Neuronal stem cell (in vitro differentiated cells): Measurements from ENCODE around the gene RADIL.

ENCODE experiments used
- DNase-seq: peaks from one replicate; pipeline ENCODE4 v3.0.0-alpha.2; 2013; ENCODE audit warnings: low spot score
- H2AFZ ChIP-seq: one replicate; pipeline ENCODE4 v1.6.1; 2013; ENCODE audit warnings: mild to moderate bottlenecking, low read length, inconsistent platforms
- H2AK5ac ChIP-seq: 2 replicates; pipeline ENCODE4 v1.6.1; 2013; ENCODE audit warnings: low read depth, mild to moderate bottlenecking, inconsistent platforms, low read length, moderate library complexity, mixed read lengths
- H2BK120ac ChIP-seq: 2 replicates; pipeline ENCODE4 v1.6.1; 2013; ENCODE audit warnings: low read depth, mild to moderate bottlenecking, inconsistent platforms, low read length, moderate library complexity, mixed read lengths
- H2BK12ac ChIP-seq: one replicate; pipeline ENCODE4 v1.6.1; 2013; ENCODE audit warnings: low read length, inconsistent platforms
- H2BK15ac ChIP-seq: 2 replicates; pipeline ENCODE4 v1.6.1; 2013; ENCODE audit warnings: mild to moderate bottlenecking, low read length, inconsistent platforms, mixed read lengths
- H2BK5ac ChIP-seq: one replicate; pipeline ENCODE4 v1.6.1; 2013; ENCODE audit warnings: inconsistent platforms, mild to moderate bottlenecking, low read length, moderate library complexity
- H3K14ac ChIP-seq: one replicate; pipeline ENCODE4 v1.6.1; 2013; ENCODE audit warnings: low read length, inconsistent platforms
- H3K18ac ChIP-seq: 2 replicates; pipeline ENCODE4 v1.6.1; 2013; ENCODE audit warnings: low read length, inconsistent platforms
- H3K23ac ChIP-seq: 2 replicates; pipeline ENCODE4 v1.6.1; 2013; ENCODE audit warnings: low read depth, mild to moderate bottlenecking, mixed read lengths, low read length, inconsistent platforms; ENCODE audit not compliant: poor library complexity
- H3K27ac ChIP-seq: replicated peaks from 3 replicates; pipeline ENCODE4 v1.5.1; 2013; ENCODE audit warnings: low read length, inconsistent platforms
- H3K27me3 ChIP-seq, 3 experiments: 2 replicates each; pipeline ENCODE4 v1.6.1; 2013; ENCODE audit warnings: low read length in 3 of 3, mild to moderate bottlenecking in 2 of 3, inconsistent platforms in 1 of 3, low read depth in 1 of 3, mixed read lengths in 1 of 3, moderate library complexity in 1 of 3; ENCODE audit not compliant: control insufficient read depth in 3 of 3, insufficient read depth in 3 of 3
- H3K36me3 ChIP-seq, 2 donors: replicated peaks in 1 of 2; 2 replicates each; pipeline ENCODE4 v1.6.1; 2013; ENCODE audit warnings: low read length in 2 of 2; ENCODE audit not compliant: control insufficient read depth in 2 of 2, insufficient read depth in 2 of 2
- H3K4ac ChIP-seq: 2 replicates; pipeline ENCODE4 v1.6.1; 2013; ENCODE audit warnings: inconsistent platforms, mild to moderate bottlenecking, low read length, moderate library complexity
- H3K4me1 ChIP-seq, 2 donors: 1 replicate in 1 of 2; 2 replicates in 1 of 2; pipeline ENCODE4 v1.6.1; 2013; ENCODE audit warnings: low read length in 2 of 2, low read depth in 1 of 2; ENCODE audit not compliant: control insufficient read depth in 2 of 2, insufficient read depth in 1 of 2
- H3K4me2 ChIP-seq: one replicate; pipeline ENCODE4 v1.6.1; 2013; ENCODE audit warnings: mild to moderate bottlenecking, low read length, inconsistent platforms; ENCODE audit not compliant: insufficient read depth, poor library complexity, severe bottlenecking
- H3K4me3 ChIP-seq, 2 donors: 2 replicates each; pipeline ENCODE4 v1.5.1; 2013; ENCODE audit warnings: low read length in 2 of 2, mild to moderate bottlenecking in 2 of 2, inconsistent platforms in 1 of 2, moderate library complexity in 1 of 2
- H3K79me1 ChIP-seq: one replicate; pipeline ENCODE4 v1.6.1; 2013; ENCODE audit warnings: low read depth, mild to moderate bottlenecking, inconsistent platforms, low read length, moderate library complexity
- H3K9ac ChIP-seq: one replicate; pipeline ENCODE4 v1.6.1; 2013; ENCODE audit warnings: mild to moderate bottlenecking, low read depth, low read length, inconsistent platforms; ENCODE audit not compliant: poor library complexity
- H3K9me3 ChIP-seq, 2 donors: replicated peaks in 1 of 2; 2 replicates each; pipeline versions ENCODE3 to v1.6.1; 2013; ENCODE audit warnings: low read length in 2 of 2, mild to moderate bottlenecking in 2 of 2, inconsistent platforms in 1 of 2, low read depth in 1 of 2, mixed read lengths in 1 of 2, moderate library complexity in 1 of 2; ENCODE audit not compliant: control insufficient read depth in 2 of 2, insufficient read depth in 1 of 2
- H4K8ac ChIP-seq: one replicate; pipeline ENCODE4 v1.6.1; 2013; ENCODE audit warnings: low read depth, mild to moderate bottlenecking, inconsistent platforms, low read length, moderate library complexity
- H4K91ac ChIP-seq: one replicate; pipeline ENCODE4 v1.6.1; 2013; ENCODE audit warnings: low read length, low read depth, mild to moderate bottlenecking, inconsistent platforms; ENCODE audit not compliant: poor library complexity
- WGBS, 2 donors: extraction: QIAGEN DNeasy Blood & Tissue Kit; methylation state at CpG; one replicate each; pipeline ENCODE4 v1.1.7; 2013; ENCODE audit warnings: missing lambda C conversion rate in 2 of 2, mixed read lengths in 1 of 2; ENCODE audit not compliant: insufficient read length in 2 of 2, insufficient replicate concordance in 1 of 2; ENCODE audit errors: extremely low coverage in 2 of 2; 5-methylcytosine and 5-hydroxymethylcytosine counted together

RADIL gene

GRCh38 chr7:4868493-4868892 is 15.0 kb downstream of the RADIL start:
- H2BK5ac ChIP-seq = no peak overlapping the region
- H3K4me3 ChIP-seq = no peak overlapping the region
- DNase-seq = no peak
- H2BK120ac ChIP-seq = no peak overlapping the region
- no peak overlapping the region for H3K14ac ChIP-seq
- H3K18ac ChIP-seq = no peak overlapping the region
- H3K9ac ChIP-seq = no peak overlapping the region
- H2AFZ ChIP-seq = no peak overlapping the region
- no peak overlapping the region for H3K23ac ChIP-seq
- no peak overlapping the region for H2BK12ac ChIP-seq
- no peak overlapping the region for H4K91ac ChIP-seq
- no peak overlapping the region for H2BK15ac ChIP-seq
- peaks cover 3 to 9% of the 10 kb centered on the region in 2 donors for H3K9me3 ChIP-seq
- H2AK5ac ChIP-seq = no peak overlapping the region
- H3K79me1 ChIP-seq = no peaks in the 10 kb centered on the region
- H3K36me3 ChIP-seq = peaks cover 2 to 3% of the 10 kb centered on the region in 2 donors
- H3K4ac ChIP-seq = no peak overlapping the region
- no peaks in the 10 kb centered on the region for H3K4me1 ChIP-seq
- H3K4me2 ChIP-seq = no peak overlapping the region
- H4K8ac ChIP-seq = no peak overlapping the region
- WGBS, 2 donors = no CpG with 5 or more reads among the region's 5 CpGs
- H3K27me3 ChIP-seq = no peaks in the 10 kb centered on the region
- no peak overlapping the region for H3K27ac ChIP-seq

GRCh38 chr7:4866528-4867496 is 16.7 kb downstream of the RADIL start:
- Histone ChIP-seq H2BK120ac (no peak overlapping the region), H3K27ac (no peak overlapping the region), H4K91ac (no peak overlapping the region), H3K4me2 (no peak overlapping the region), H4K8ac (no peak overlapping the region), H3K4me3 (no peak overlapping the region), H3K14ac (no peak overlapping the region), H2BK15ac (no peak overlapping the region), H2BK5ac (no peak overlapping the region), H3K18ac (no peak overlapping the region), H3K79me1 (no peaks in the 10 kb centered on the region), H2BK12ac (no peak overlapping the region), H3K23ac (no peak overlapping the region), H3K9ac (no peak overlapping the region), H3K4me1 (no peaks in the 10 kb centered on the region), H2AFZ (no peak overlapping the region), H3K27me3 (no peaks in the 10 kb centered on the region), H3K9me3 (peaks cover 8 to 21% of the 10 kb centered on the region in 2 donors), H2AK5ac (no peak overlapping the region), H3K4ac (no peak overlapping the region), H3K36me3 (no peaks in the 10 kb centered on the region)
- no CpG with 5 or more reads among the region's 9 CpGs for WGBS, 2 donors
- no peak for DNase-seq

GRCh38 chr7:4862156-4862555 is 21.4 kb downstream of the RADIL start:
- no peak overlapping the region for H3K14ac ChIP-seq
- H3K9me3 ChIP-seq = peaks cover 5 to 16% of the 10 kb centered on the region in 2 donors
- H2BK15ac ChIP-seq = no peak overlapping the region
- DNase-seq = no peak
- H3K4me3 ChIP-seq = peak overlapping the region in 1 of 2 donors; percentile 35
- H3K79me1 ChIP-seq = no peaks in the 10 kb centered on the region
- no peak overlapping the region for H2BK12ac ChIP-seq
- H2BK5ac ChIP-seq = no peak overlapping the region
- WGBS, 2 donors = no CpG with 5 or more reads among the region's 14 CpGs
- no peak overlapping the region for H2BK120ac ChIP-seq
- H3K27me3 ChIP-seq = no peaks in the 10 kb centered on the region
- no peak overlapping the region for H3K27ac ChIP-seq
- no peak overlapping the region for H3K23ac ChIP-seq
- H4K91ac ChIP-seq = no peak overlapping the region
- H3K4me2 ChIP-seq = no peak overlapping the region
- no peak overlapping the region for H2AK5ac ChIP-seq
- no peaks in the 10 kb centered on the region for H3K36me3 ChIP-seq
- no peak overlapping the region for H3K4ac ChIP-seq
- no peaks in the 10 kb centered on the region for H3K4me1 ChIP-seq
- H4K8ac ChIP-seq = no peak overlapping the region
- H2AFZ ChIP-seq = no peak overlapping the region
- H3K9ac ChIP-seq = no peak overlapping the region
- H3K18ac ChIP-seq = no peak overlapping the region

GRCh38 chr7:4861673-4862072 is 21.8 kb downstream of the RADIL start, which contains the start of gene PAPOLB:
TSS of gene PAPOLB (minus strand) at chr7:4862030. CDS start at chr7:4861810, 220 bp downstream.
- no peak for DNase-seq
- no peaks in the 10 kb centered on the region for H3K36me3 ChIP-seq
- H3K4ac ChIP-seq = no peak within 1 kb of the TSS
- H3K14ac ChIP-seq = no peak within 1 kb of the TSS
- peaks cover 5 to 15% of the 10 kb centered on the region in 2 donors for H3K9me3 ChIP-seq
- no peak within 1 kb of the TSS for H3K4me2 ChIP-seq
- no peak within 1 kb of the TSS for H2BK120ac ChIP-seq
- no peak within 1 kb of the TSS for H3K9ac ChIP-seq
- H3K27ac ChIP-seq = no peak within 1 kb of the TSS
- no peak within 1 kb of the TSS for H2BK15ac ChIP-seq
- H2BK5ac ChIP-seq = no peak within 1 kb of the TSS
- no peaks in the 10 kb centered on the region for H3K4me1 ChIP-seq
- no peak within 1 kb of the TSS for H4K91ac ChIP-seq
- peak within 1 kb of the TSS in 1 of 2 donors; percentile 35 for H3K4me3 ChIP-seq
- no peak within 1 kb of the TSS for H2BK12ac ChIP-seq
- no peak within 1 kb of the TSS for H2AK5ac ChIP-seq
- H3K79me1 ChIP-seq = no peaks in the 10 kb centered on the region
- no peaks in the 10 kb centered on the region for H3K27me3 ChIP-seq
- H4K8ac ChIP-seq = no peak within 1 kb of the TSS
- no peak within 1 kb of the TSS for H2AFZ ChIP-seq
- WGBS, 2 donors = no CpG with 5 or more reads among the region's 46 CpGs
- H3K23ac ChIP-seq = no peak within 1 kb of the TSS
- no peak within 1 kb of the TSS for H3K18ac ChIP-seq
